Measurements from ENCODE around the gene LYRM4. TPM values are rescaled to one million over a fixed set of nuclear protein-coding genes. Genes with fewer than 3 reads are reported as not detected.

Gene LYRM4
- total RNA-seq, 1 experiment from 2014 or later = 44.3 TPM

DNA sequence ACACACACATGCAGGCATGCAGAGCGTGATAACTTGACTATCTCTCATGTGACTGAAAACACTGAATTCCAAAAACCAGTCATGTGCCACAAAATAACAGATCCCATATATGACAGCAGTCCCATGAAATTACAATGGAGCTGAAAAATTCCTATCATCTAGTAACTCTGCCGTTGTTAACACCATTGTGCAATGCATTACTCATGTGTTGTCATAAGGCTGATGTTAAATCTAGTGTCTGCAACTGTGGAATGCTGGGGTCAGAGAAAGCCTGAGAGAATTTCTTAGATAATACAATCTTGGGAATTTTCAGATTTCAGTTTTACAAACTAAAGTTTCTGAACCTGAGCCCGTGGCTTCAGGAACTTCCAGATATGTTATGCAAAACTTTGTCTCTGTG is 70.2 kb downstream of the LYRM4 start:
- H3T11ph ChIP-seq (ENCODE audit: low read length) = no peak overlapping the region
- no peak overlapping the region for H2AK5ac ChIP-seq (ENCODE audit: insufficient read length, low read length)
- Mint-ChIP-seq H3K27me3 (ENCODE audit: low read depth) (no peaks in the 10 kb centered on the region; the same call in 1 of the 2 replicates), H3K9me3 (no peaks in the 10 kb centered on the region), H3K27ac (no peak overlapping the region), H3K4me1 (peaks cover 10 to 20% of the 10 kb centered on the region in 2 experiments), H3K4me3 (no peak overlapping the region), H3K36me3 (ENCODE audit: insufficient read depth in 1 of 3, low read depth in 3 of 3) (peaks cover under 1 to 2% (median under 1%) of the 10 kb centered on the region in 3 experiments; a peak in 4 of 7 replicates)
- H2BK20ac ChIP-seq (ENCODE audit: low read depth, low read length, poor library complexity, severe bottlenecking) = no peak overlapping the region
- no peaks in the 10 kb centered on the region for H3K79me2 ChIP-seq (ENCODE audit: insufficient read depth, low read length)
- H3K18ac ChIP-seq (ENCODE audit: insufficient read length, low read depth, low read length) = no peak overlapping the region
- no peak overlapping the region for H2AFZ ChIP-seq (ENCODE audit: low read length)
- H3K27ac ChIP-seq (ENCODE audit: insufficient read length, low read depth, low read length) = no peak overlapping the region
- no peak overlapping the region for H3K4ac ChIP-seq (ENCODE audit: low read depth, low read length)
- H3K56ac ChIP-seq (ENCODE audit: insufficient read length, low read depth, low read length) = no peak overlapping the region
- no peaks in the 10 kb centered on the region for H3K9me3 ChIP-seq (ENCODE audit: control insufficient read depth, low read depth, low read length)
- H3K79me1 ChIP-seq (ENCODE audit: insufficient read depth, low read depth, low read length, poor library complexity, severe bottlenecking) = no peaks in the 10 kb centered on the region
- H2BK12ac ChIP-seq (ENCODE audit: insufficient read length, low read depth, low read length) = no peak overlapping the region
- no peak overlapping the region for H2BK15ac ChIP-seq (ENCODE audit: low read depth, low read length)
- no peak overlapping the region for H3K14ac ChIP-seq (ENCODE audit: insufficient read depth, low read length)
- H4K20me1 ChIP-seq (ENCODE audit: control insufficient read depth, insufficient read depth, insufficient read length) = no peaks in the 10 kb centered on the region
- H4K91ac ChIP-seq (ENCODE audit: insufficient read length, low read depth, low read length) = no peak overlapping the region
- no peak overlapping the region for H2BK5ac ChIP-seq (ENCODE audit: insufficient read length, low read length)
- H2BK120ac ChIP-seq (ENCODE audit: low read depth, low read length, poor library complexity, severe bottlenecking) = no peak overlapping the region
- H4K5ac ChIP-seq (ENCODE audit: insufficient read length, low read depth, low read length) = no peak overlapping the region
- H4K8ac ChIP-seq (replicated peaks; ENCODE audit: insufficient read length, low read depth, low read length) = no peak overlapping the region
- no CpG with 5 or more reads among the region's 3 CpGs for WGBS (ENCODE audit: extremely low coverage, insufficient read length, low lambda C conversion rate)
- no peaks in the 10 kb centered on the region for H3K27me3 ChIP-seq (ENCODE audit: insufficient read depth, low read length)
- no peaks in the 10 kb centered on the region; the same call in 1 of the 2 replicates for H3K4me1 ChIP-seq (ENCODE audit: insufficient read depth, low read length)
- no peak overlapping the region for H3K9ac ChIP-seq (ENCODE audit: extremely low read depth, insufficient read length, low read length)
- H3K4me2 ChIP-seq (ENCODE audit: insufficient read depth, insufficient read length, low read length) = no peak overlapping the region
- H3K23ac ChIP-seq (ENCODE audit: insufficient read length, low read depth, low read length) = no peak overlapping the region
- H3K23me2 ChIP-seq (ENCODE audit: insufficient read length, low read depth, low read length, poor library complexity, severe bottlenecking) = no peaks in the 10 kb centered on the region
- no peak for DNase-seq
- TF ChIP-seq CTCF (conservative IDR thresholded peaks at IDR 0.05) = no peak

Data from H9 (cell line).